Measurements from ENCODE around the gene DDX28. TPM values are rescaled to one million over a fixed set of nuclear protein-coding genes. Genes with fewer than 3 reads are reported as not detected.
"Not testable (repeated sequence)": the region's sequence is repeated elsewhere in the genome, so short reads cannot be mapped to it uniquely, and the experiment has no call there.

The DDX28 gene
- total RNA-seq, 1 donor from 2014 or later: 7.5 TPM

DNA sequence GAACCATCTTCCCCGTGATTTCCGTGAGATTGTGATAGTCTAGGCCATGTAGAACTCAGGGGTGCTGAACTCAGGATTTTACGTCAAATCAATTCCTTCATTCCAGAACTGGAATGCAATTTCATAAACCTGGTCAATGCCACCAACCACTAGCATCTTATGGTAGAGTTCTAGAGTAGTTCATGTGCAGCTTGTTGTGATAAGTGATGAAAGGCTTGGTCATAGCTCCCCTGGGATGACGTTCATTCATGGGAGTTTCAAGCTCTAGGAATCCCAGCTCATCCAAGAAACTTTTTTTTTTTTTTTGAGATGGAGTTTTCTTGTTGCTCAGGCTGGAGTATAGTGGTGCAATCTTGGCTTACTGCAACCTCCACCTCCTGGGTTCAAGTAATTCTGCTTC is 20.0 kb downstream of the DDX28 start:
- Mint-ChIP-seq H3K4me3 (ENCODE audit: unreplicated experiment) (no peak overlapping the region), H3K27ac (ENCODE audit: unreplicated experiment) (no peak overlapping the region), H3K4me1 (ENCODE audit: unreplicated experiment) (peaks cover 9% of the 10 kb centered on the region), H3K27me3 (ENCODE audit: unreplicated experiment) (no peaks in the 10 kb centered on the region), H3K36me3 (ENCODE audit: unreplicated experiment) (no peaks in the 10 kb centered on the region), H3K9me3 (ENCODE audit: unreplicated experiment) (no peaks in the 10 kb centered on the region)
- TF ChIP-seq, protein P1, sequence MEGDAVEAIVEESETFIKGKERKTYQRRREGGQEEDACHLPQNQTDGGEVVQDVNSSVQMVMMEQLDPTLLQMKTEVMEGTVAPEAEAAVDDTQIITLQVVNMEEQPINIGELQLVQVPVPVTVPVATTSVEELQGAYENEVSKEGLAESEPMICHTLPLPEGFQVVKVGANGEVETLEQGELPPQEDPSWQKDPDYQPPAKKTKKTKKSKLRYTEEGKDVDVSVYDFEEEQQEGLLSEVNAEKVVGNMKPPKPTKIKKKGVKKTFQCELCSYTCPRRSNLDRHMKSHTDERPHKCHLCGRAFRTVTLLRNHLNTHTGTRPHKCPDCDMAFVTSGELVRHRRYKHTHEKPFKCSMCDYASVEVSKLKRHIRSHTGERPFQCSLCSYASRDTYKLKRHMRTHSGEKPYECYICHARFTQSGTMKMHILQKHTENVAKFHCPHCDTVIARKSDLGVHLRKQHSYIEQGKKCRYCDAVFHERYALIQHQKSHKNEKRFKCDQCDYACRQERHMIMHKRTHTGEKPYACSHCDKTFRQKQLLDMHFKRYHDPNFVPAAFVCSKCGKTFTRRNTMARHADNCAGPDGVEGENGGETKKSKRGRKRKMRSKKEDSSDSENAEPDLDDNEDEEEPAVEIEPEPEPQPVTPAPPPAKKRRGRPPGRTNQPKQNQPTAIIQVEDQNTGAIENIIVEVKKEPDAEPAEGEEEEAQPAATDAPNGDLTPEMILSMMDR (IDR thresholded peaks at IDR 0.05): no peak
- no peak for DNase-seq (ENCODE audit: extremely low spot score, unreplicated experiment)

DNA sequence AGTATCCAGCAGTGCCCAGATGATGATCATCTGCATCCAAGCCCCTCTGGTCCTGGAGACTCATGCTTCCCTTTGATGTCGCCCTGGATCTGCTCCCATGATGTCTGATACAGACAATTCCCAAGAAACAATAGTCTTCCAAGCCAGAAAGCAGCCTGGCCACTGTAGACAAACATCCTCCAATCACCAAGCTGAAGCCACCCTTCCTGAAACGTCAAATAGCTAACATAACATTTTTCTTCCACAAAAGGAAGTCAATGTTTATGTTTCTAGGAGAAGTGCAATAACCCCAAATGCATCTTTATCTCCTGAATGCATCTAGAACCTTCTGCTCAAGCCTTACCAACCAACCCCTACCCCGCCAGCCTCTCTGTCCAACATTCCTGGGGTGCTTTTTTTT is 22.6 kb downstream of the DDX28 start:
- TF ChIP-seq, protein P1 (IDR thresholded peaks at IDR 0.05): no peak
- no peaks in the 10 kb centered on the region for H3K36me3 Mint-ChIP-seq (ENCODE audit: unreplicated experiment)
- H3K9me3 Mint-ChIP-seq (ENCODE audit: unreplicated experiment): no peaks in the 10 kb centered on the region
- H3K27me3 Mint-ChIP-seq (ENCODE audit: unreplicated experiment): no peaks in the 10 kb centered on the region
- no peak overlapping the region for H3K27ac Mint-ChIP-seq (ENCODE audit: unreplicated experiment)
- no peak overlapping the region for H3K4me3 Mint-ChIP-seq (ENCODE audit: unreplicated experiment)
- DNase-seq (ENCODE audit: extremely low spot score, unreplicated experiment): no peak
- H3K4me1 Mint-ChIP-seq (ENCODE audit: unreplicated experiment): peaks cover 1% of the 10 kb centered on the region

DNA sequence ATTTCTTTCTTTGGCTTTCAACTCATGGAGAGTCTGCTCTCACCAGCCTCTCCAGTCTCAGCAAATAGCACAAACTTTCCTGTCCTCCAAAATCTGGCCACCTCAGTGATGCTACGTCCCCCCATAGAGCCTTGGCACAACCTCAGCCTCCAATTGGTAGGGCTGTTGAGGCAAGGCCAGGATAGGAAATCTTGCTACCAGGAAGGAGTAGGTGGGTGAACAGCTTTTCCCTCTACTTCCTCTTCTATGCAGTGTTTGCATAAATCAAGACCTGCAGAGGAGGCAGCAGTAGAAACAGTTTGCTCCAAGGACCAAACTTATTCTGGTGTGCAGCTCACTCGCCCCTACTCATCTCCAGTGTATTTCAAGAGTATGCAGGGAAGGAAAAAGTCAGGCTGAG is 23.0 kb downstream of the DDX28 start:
- TF ChIP-seq, protein P1 (IDR thresholded peaks at IDR 0.05): no peak
- Mint-ChIP-seq H3K4me1 (ENCODE audit: unreplicated experiment) (no peaks in the 10 kb centered on the region), H3K27ac (ENCODE audit: unreplicated experiment) (no peak overlapping the region), H3K36me3 (ENCODE audit: unreplicated experiment) (no peaks in the 10 kb centered on the region), H3K4me3 (ENCODE audit: unreplicated experiment) (no peak overlapping the region), H3K27me3 (ENCODE audit: unreplicated experiment) (no peaks in the 10 kb centered on the region), H3K9me3 (ENCODE audit: unreplicated experiment) (no peaks in the 10 kb centered on the region)
- no peak for DNase-seq (ENCODE audit: extremely low spot score, unreplicated experiment)

DNA sequence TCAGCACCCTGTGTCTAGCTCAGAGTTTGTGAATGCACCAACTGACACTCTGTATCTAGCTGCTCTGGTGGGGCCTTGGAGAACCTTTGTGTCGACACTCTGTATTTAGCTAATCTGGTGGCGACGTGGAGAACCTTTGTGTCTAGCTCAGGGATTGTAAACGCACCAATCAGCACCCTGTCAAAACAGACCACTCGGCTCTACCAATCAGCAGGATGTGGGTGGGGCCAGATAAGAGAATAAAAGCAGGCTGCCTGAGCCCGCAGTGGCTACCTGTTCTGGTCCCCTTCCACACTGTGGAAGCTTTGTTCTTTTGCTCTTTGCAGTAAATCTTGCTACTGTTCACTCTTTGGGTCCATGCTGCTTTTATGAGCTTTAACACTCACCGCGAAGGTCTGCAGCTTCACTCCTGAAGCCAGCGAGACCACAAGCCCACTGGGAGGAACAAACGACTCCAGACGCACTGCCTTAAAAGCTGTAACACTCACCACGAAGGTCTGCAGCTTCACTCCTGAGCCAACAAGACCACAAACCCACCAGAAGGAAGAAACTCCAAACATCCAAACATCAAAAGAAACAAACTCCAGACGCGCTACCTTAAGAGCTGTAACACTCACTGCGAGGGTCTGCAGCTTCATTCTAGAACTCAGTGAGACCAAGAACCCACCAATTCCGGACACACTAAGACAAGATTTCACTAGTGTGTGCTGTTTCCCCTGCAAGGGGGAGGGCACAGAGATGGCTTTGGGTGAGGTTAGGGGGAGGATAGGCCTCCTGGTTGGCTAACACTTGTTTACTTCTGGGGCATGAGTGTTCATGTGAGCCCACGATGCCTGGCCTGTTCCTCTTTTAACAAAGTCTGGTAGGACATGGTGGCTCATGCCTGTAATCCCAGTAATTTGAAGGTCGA is 24.0 kb downstream of the DDX28 start, which contains the start of gene DPEP2:
Gene DPEP2 (minus strand): TSS at position 706 of the 910 bp plus-strand sequence. CDS start 6,272 bp downstream, outside the sequence.
- H3K4me3 Mint-ChIP-seq (ENCODE audit: unreplicated experiment); H3K27ac Mint-ChIP-seq (ENCODE audit: unreplicated experiment); H3K36me3 Mint-ChIP-seq (ENCODE audit: unreplicated experiment): not testable (repeated sequence)

DNA sequence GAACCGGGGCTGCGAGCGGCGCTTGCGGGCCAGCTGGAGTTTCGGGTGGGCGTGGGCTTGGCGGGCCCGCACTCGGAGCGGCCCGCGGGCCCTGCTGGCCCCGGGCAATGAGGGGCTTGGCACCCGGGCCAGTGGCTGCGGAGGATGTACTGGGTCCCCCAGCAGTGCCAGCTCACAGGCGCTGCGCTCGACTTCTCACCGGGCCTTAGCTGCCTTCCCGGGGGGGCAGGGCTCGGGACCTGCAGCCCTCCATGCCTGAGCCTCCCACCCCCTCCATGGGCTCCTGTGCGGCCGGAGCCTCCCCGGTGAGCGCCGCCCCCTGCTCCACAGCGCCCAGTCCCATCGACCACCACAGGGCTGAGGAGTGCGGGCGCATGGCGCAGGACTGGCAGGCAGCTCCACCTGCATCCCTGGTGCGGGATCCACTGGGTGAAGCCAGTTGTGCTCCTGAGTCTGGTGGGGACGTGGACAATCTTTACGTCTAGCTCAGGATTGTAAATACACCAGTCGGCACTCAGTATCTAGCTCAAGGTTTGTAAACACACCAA is 24.7 kb downstream of the DDX28 start:
- not testable (repeated sequence) for H3K27me3 Mint-ChIP-seq (ENCODE audit: unreplicated experiment); DNase-seq (ENCODE audit: extremely low spot score, unreplicated experiment); H3K4me1 Mint-ChIP-seq (ENCODE audit: unreplicated experiment); H3K36me3 Mint-ChIP-seq (ENCODE audit: unreplicated experiment); H3K4me3 Mint-ChIP-seq (ENCODE audit: unreplicated experiment); H3K27ac Mint-ChIP-seq (ENCODE audit: unreplicated experiment); H3K9me3 Mint-ChIP-seq (ENCODE audit: unreplicated experiment)

More for the DNA sequence above, 24.0 kb downstream of the DDX28 start, which contains the start of gene DPEP2:
- H3K4me1 Mint-ChIP-seq (ENCODE audit: unreplicated experiment); DNase-seq (ENCODE audit: extremely low spot score, unreplicated experiment); H3K27me3 Mint-ChIP-seq (ENCODE audit: unreplicated experiment); H3K9me3 Mint-ChIP-seq (ENCODE audit: unreplicated experiment): not testable (repeated sequence)

DNA sequence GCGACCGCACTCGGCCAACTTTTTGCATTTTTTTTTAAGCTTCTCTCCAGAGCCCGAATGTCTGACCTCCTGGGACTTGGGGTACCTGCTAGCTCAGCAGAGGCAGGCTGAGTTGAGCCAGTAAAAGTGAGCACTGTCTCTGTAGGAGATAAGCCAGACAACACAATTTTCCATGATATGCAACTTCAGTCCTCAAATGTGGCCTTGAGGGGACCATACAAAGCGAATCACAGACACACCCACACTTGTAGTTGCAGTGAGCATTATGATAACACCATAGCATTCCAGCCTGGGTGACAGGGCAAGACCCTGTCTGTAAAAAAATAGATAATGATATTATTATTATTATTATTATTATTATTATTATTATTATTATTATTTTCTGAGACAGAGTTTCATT is 26.4 kb downstream of the DDX28 start:
- DNase-seq (ENCODE audit: extremely low spot score, unreplicated experiment): no peak
- TF ChIP-seq, protein P1 (IDR thresholded peaks at IDR 0.05): no peak
- no peaks in the 10 kb centered on the region for H3K9me3 Mint-ChIP-seq (ENCODE audit: unreplicated experiment)
- H3K27ac Mint-ChIP-seq (ENCODE audit: unreplicated experiment): no peak overlapping the region
- H3K4me3 Mint-ChIP-seq (ENCODE audit: unreplicated experiment): no peak overlapping the region
- peaks cover 6% of the 10 kb centered on the region for H3K4me1 Mint-ChIP-seq (ENCODE audit: unreplicated experiment)
- no peaks in the 10 kb centered on the region for H3K27me3 Mint-ChIP-seq (ENCODE audit: unreplicated experiment)
- H3K36me3 Mint-ChIP-seq (ENCODE audit: unreplicated experiment): no peaks in the 10 kb centered on the region

Data from osteocyte (in vitro differentiated cells).